ENCODE data around the gene EIF2B2.

DNA sequence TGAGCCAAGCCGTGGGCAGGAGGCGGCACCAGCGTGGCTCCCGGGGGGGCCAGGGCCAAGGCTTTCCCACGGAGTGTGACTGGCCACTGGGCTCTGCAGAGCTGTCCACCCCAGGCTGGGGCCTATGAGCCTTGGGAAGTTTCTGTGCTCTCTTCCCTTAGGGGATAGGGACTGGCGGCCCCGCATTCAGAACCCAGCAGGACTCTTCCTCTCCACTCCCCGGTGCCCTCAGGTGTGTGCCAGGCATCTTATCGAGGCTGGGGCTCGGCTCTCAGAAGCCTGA, 17.8 kb upstream of the EIF2B2 start:
- no peak for TF ChIP-seq CTCF (IDR thresholded peaks at IDR 0.05)
- TF ChIP-seq EP300 (IDR thresholded peaks at IDR 0.05), result no peak
- TF ChIP-seq POLR2AphosphoS5 (IDR thresholded peaks at IDR 0.05), result no peak
